HG02798 (cell line): ENCODE measurements around the gene B3GALT6.

Experiments used
- ATAC-seq: cut with Tn5 transposase; IDR thresholded peaks from one replicate; pipeline ENCODE4 v1.9.1; 2021; ENCODE audit warnings: mild to moderate bottlenecking; ENCODE audit not compliant: unreplicated experiment, poor library complexity

B3GALT6 gene

DNA sequence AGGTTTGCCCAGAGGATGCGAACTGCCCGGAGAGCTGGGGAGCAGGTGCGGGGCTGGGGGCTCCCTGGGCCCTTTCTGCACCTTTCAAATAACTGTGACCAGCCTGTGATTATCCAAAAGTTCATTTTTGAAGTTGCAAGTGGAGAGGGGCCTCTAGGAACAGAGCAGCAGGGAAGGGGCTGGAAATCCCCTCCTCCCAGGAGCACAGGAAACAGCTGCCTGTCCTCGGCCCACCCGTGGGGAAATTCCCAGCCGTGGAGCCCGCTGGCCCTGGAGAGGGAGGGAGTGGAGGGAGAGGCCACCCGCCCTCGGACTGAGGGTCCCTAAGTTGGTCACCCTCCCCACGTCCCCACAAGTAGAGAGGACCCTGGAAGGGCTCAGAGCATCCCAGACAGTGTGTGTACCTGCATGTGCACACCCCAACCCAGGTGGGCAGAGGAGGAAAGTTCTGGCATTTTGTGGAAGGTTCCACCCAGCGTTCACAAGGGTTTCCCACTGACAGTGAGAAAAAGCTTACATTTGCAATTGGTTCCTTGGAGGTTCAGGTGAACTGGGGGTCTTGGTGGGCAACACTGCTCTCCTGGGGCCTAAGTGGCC lies 16.9 kb upstream of the B3GALT6 start:
- ATAC-seq = no peak

- no peak for ATAC-seq
Observed at GRCh38 chr1:1215881-1216605, 16.0 kb upstream of the B3GALT6 start.

GRCh38 chr1:1216770-1217620 lies 15.0 kb upstream of the B3GALT6 start:
- ATAC-seq = no peak

GRCh38 chr1:1217621-1218523 lies 14.2 kb upstream of the B3GALT6 start:
- ATAC-seq = no peak

GRCh38 chr1:1218524-1219200 lies 13.4 kb upstream of the B3GALT6 start:
- ATAC-seq = no peak

DNA sequence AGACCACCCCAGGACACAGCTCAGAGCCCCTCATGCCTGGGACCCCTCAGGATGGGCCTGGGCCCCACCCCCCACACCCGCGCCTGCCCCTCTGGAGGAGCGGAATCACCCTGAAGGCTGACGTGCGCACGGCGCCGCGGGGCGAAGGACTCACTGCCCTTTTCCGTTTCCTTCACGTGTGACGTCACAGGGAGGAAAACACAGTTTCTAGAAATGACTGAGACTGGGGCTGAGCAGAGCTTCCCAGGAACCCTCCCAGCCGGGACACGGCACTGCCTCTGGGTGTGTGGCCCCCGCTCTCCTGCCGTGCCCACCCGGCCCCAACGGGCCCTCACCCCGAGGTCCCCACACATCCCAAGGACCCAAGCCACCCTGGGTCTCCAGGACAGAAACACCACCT lies 12.7 kb upstream of the B3GALT6 start:
- no peak for ATAC-seq

GRCh38 chr1:1220197-1220596 lies 11.8 kb upstream of the B3GALT6 start:
- no peak for ATAC-seq

DNA sequence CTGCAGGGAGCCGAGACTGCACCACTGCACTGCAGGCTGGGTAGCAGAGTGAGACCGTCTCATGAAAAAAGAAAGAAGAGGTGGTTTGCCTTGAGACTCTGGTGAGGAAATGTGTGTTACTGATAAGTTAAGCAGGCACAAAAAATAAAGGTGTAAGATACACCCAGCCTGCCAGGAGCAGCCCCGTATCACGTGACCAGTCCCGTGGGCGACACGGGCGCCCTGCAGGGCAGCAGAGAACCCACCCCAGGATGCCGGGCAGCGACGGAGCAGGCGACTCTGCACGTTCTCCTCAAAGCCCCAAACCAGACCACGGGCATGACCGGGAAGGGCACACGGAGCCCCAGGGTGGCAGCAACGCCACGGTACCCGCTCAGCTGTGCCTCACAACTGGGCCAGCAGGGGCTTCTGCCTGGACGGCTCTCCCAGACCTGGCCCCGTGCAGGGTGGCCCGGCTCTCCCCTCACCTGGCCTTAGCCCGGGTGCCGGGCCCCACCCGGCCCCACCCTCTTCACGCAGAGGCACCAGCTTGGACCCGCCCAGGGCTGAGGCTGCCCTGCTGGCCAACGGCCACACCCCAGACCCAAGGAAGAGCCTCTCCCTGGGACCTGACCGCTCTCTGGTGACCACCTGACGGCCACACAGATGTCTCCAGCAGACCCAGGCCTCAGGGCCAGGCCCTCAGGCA lies 10.0 kb upstream of the B3GALT6 start:
- ATAC-seq = no peak

DNA sequence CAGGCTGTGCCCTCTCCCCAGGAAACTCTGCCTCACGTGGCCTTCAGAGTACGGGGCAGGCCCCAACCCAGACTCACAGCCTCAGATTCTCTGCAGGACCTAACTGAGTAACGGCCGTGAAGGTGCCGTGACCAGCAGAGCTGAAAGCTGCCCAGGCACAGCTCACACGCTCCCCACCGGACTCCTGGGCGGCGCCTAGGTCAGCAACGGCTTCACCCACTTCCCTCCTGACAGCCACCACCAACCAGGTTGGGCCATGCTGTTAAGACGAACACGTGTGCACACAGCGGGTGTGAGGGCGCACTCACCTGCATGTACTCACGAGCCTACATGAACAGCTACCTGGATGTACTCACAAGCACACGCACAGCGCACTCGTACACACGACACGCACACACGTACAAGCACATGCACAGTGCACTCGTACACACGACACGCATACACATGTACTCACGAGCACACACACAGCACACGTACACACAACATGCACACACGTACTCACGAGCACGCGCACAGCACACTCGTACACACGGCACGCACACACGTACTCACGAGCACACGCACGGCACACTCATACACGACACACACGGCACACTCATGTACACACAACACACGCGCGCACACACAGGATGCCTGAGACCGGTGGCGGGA lies 9.3 kb upstream of the B3GALT6 start:
- no peak for ATAC-seq

- ATAC-seq = no peak
Observed at GRCh38 chr1:1223321-1223720, 8.7 kb upstream of the B3GALT6 start.

DNA sequence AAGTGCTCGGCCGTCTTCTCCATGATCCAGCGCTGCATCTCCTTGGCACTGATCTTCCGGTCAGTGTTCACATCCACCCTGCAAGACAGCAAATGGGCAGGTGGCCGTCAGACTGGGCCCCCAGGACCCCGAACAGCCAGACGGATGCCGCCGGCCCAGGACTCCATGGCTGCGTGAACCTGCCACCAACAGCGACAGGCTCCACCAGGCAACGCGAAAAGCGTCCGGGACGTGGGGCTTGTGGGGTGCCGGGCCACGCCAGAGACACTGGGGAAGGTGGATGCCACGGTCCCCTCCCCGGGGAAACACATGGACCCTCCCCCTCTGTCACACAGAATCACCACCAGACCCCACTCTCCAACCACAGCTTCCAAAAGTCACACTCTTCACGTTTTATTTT lies 8.1 kb upstream of the B3GALT6 start:
- no peak for ATAC-seq

GRCh38 chr1:1225238-1225845 lies 6.7 kb upstream of the B3GALT6 start:
- ATAC-seq = no peak

- no peak for ATAC-seq
Observed at GRCh38 chr1:1225913-1226312, 6.1 kb upstream of the B3GALT6 start.

DNA sequence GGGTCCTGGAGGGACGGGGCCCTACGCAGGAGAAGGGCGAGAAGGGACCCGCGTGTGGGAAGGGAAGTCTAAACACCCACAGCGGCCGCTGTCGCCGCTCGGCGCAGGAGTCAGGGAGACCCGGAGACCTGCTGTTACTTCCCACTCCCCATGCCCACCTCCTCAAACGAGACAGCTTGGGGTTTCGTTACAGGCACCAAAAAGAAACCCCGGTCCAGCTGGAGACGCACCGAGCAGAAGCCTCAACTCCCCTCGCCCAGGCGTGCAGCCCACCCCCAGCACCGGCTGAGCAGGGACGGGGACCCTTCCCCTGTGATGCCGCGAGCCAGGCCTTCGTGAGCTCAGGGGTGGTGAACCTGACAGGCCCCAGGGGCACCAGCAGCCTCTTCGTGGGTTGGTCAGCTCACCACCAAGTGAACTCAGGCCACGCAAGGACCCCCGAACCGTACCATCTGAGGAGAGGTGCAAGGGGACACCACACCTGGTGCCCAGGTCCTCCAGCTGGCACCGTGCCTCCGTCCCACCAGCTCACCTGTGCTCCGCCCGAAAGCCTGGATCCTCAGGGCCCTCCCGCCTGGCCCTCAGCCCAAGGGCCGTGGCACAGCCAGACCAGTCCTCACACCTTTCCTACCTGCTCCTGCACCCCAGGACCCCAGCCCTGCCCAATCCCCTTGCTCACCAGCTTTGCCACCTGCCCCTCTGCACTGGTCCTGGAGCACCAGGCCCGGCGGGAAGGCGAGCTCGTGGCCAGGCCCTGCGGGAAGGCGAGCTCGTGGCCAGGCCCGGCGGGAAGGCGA lies 5.3 kb upstream of the B3GALT6 start:
- no peak for ATAC-seq

- ATAC-seq = no peak
Observed at GRCh38 chr1:1227386-1227785, 4.7 kb upstream of the B3GALT6 start.

DNA sequence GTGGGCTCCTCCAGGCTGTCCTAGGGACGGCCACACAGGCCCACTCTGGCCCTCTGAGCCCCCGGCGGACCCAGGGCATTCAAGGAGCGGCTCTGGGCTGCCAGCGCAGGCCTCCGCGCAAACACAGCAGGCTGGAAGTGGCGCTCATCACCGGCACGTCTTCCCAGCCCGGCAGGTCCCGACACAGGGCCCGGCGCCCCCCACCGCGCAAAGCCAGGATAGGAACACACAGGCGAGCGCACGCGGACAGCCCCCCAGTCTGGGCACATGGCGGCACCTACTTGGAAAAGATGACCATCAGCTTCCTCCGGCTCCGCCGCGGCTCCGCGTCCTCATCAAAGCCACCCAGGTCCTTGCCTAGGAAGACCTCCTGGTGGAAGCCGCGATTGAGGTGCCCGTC lies 3.9 kb upstream of the B3GALT6 start:
- ATAC-seq = no peak

DNA sequence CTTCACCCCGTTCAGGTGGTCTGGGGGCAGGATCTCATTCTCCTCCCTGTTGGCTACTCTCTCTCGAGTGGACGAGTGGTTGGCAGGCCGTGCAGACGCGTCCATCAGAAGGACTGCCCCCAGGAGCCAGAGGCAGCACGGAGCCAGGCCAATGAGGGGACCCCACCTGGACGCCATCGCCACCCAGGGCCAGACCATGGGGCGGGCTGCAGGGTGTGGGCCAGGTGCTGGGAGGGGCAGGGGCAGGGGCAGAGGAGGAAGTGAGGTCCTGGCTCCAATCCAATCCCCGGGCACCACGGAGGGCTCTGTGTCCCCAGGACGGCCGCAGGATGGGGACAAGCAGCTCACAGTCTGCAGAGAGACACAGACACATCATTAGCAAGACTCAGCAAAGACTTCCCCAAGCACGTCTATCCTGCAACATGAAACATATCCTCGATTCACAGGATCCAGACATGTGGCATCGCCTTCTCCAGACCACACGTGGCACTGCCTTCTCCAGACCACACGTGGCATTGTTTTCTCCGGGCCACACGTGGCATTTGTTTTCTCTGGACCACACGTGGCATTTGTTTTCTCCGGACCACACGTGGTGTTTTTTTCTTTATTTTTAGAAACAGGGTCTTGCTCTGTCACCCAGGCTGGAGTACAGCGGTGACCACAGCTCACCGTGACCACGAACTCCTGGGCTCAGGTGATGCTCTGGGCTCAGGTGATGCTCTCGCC lies 3.3 kb upstream of the B3GALT6 start:
- ATAC-seq = no peak
